ENCODE results near the gene EIF2S1.
"Not testable (repeated sequence)": the region's sequence is repeated elsewhere in the genome, so short reads cannot be mapped to it uniquely, and the experiment has no call there.

Gene EIF2S1

GRCh38 chr14:67359775-67360469, at the start of gene EIF2S1, which contains the start of gene ATP6V1D:
EIF2S1 (plus strand) TSS chr14:67360328; CDS start chr14:67364768, 4,440 bp downstream.
ATP6V1D (minus strand) TSS chr14:67359804; CDS start chr14:67359698, 106 bp downstream.
- DNase-seq: peak; percentile 97 to 98

GRCh38 chr14:67311868-67312267, 48.3 kb upstream of the EIF2S1 start:
- no peak for DNase-seq

GRCh38 chr14:67313153-67313552, 47.0 kb upstream of the EIF2S1 start:
- DNase-seq: no peak

GRCh38 chr14:67317822-67318221, 42.3 kb upstream of the EIF2S1 start:
- no peak for DNase-seq

GRCh38 chr14:67319142-67319541, 41.0 kb upstream of the EIF2S1 start:
- DNase-seq: no peak

GRCh38 chr14:67329666-67330065, 30.5 kb upstream of the EIF2S1 start:
- not testable (repeated sequence) for DNase-seq

GRCh38 chr14:67331368-67332125, 28.6 kb upstream of the EIF2S1 start:
- no peak for DNase-seq

- DNase-seq: no peak
These were observed 27.7 kb upstream of the EIF2S1 start for GRCh38 chr14:67332468-67332867.

- peak in 1 of 2 experiments; percentile 5 for DNase-seq
These were observed 24.3 kb upstream of the EIF2S1 start for GRCh38 chr14:67335781-67336180.

- not testable (repeated sequence) for DNase-seq
These were observed 18.9 kb upstream of the EIF2S1 start for GRCh38 chr14:67341231-67341630.

- DNase-seq: no peak
These were observed 16.4 kb upstream of the EIF2S1 start for GRCh38 chr14:67343601-67344230.

GRCh38 chr14:67345583-67345982, 14.5 kb upstream of the EIF2S1 start:
- no peak for DNase-seq

GRCh38 chr14:67352055-67352454, 8.1 kb upstream of the EIF2S1 start:
- DNase-seq: no peak

GRCh38 chr14:67357186-67357968, 2.8 kb upstream of the EIF2S1 start:
- DNase-seq: no peak

GRCh38 chr14:67357969-67358354, 2.2 kb upstream of the EIF2S1 start:
- no peak for DNase-seq

GRCh38 chr14:67358924-67359774, 979 bp upstream of the EIF2S1 start:
- DNase-seq: no peak

GRCh38 chr14:67360470-67361206, 510 bp downstream of the EIF2S1 start:
- no peak for DNase-seq

- DNase-seq: no peak
These were observed 5.3 kb downstream of the EIF2S1 start for GRCh38 chr14:67365476-67365875.

GRCh38 chr14:67370830-67371229, 10.7 kb downstream of the EIF2S1 start:
- DNase-seq: no peak

- no peak for DNase-seq
These were observed 11.4 kb downstream of the EIF2S1 start for GRCh38 chr14:67371247-67372148.
